ENCODE data around the gene SP2.

Gene SP2

DNA sequence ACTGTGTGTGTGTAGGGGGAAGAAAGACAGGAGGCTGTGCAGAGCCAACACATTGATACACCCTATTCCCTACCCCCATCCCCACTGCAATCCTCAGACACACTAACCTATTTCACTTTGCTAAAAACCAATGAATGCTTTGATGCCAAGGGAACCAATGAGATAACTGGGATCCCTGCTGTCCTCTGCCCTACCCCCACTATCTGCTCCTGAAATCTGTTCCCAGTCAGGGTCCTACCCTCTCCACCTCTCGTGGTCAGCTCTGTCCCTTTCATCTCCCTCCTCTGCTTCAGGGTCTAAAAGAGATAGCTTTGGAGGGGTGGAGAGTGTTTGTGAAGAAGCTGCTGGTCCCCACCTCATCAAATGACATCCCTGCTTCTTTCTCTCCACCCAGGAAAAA lies 26.0 kb upstream of the SP2 start:
- DNase-seq (ENCODE audit: low read depth), result no peak

DNA sequence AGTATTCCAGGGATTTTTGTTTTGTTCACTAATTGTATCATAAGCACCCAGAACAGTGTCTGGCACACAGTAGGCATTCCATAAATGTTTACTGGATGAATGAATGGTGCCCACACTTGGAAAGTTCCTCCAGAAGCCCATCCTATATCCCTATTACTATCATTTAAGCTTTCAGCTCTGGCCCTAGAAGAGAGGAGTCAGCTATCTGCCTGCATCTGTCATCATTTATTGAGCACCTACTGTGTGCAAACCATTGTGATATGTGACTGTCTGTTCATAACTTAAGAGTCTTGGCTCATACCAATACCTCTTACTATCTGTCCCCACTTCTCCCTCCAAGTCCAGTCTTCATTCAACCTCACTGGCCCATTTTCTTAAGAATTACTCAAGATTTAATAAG lies 25.0 kb upstream of the SP2 start:
- no peak for DNase-seq (ENCODE audit: low read depth)

DNA sequence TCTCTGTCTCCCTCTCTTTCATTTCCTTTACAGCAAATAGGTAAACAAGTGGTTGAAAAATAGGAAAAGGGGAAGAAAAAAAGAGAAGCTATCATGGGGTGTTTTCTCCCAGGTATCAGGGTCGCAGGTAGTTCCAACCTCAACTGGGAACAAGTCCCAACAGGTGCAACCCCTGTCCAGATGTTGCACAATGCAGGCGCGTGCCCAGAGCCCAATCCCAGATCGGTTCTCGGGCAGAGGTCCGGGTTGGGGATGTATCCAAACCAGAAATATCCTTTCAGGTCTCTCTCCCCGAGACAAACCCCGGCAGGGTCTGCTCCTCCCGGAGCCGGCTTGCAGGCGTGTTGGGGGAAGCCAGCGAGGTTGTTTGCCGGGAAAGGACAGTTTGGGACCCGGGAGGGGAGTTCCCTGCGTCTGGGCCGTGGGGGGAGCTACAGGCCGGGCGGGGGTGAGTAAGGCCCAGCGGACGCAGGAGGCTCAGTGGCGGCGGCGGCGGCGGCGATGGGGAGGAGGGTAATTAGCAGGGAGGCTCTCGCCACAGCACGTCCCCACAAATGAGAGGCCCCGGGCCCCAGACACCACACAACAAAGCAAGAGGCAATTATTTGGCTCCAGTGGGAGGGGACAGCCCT lies 23.9 kb upstream of the SP2 start:
- DNase-seq (ENCODE audit: low read depth), result no peak

DNA sequence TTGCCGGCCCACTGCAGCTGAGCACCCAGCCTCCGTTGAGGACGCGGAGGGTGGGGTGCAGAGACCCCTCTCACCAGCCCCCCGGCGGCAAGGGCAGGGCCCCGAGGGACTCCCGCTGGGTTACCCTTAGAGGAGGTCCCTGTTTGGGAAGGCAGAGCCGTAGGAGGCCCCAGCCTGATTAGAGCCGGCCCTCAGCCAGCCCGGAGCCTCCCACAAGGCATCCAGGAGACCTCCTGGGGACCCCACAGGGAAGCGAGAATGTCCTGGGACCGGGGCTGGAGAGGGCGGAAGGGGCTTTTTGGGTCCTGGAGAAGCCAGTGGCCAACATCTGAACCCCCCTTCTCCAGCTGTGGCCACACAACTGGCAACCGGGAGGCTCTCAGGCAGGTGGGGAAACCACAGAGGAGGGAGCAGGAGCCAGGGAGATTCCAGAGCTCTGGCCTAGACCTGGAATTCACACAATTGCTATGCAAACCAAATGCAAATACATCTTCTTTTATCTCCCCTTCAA lies 23.3 kb upstream of the SP2 start:
- no peak for DNase-seq (ENCODE audit: low read depth)

DNA sequence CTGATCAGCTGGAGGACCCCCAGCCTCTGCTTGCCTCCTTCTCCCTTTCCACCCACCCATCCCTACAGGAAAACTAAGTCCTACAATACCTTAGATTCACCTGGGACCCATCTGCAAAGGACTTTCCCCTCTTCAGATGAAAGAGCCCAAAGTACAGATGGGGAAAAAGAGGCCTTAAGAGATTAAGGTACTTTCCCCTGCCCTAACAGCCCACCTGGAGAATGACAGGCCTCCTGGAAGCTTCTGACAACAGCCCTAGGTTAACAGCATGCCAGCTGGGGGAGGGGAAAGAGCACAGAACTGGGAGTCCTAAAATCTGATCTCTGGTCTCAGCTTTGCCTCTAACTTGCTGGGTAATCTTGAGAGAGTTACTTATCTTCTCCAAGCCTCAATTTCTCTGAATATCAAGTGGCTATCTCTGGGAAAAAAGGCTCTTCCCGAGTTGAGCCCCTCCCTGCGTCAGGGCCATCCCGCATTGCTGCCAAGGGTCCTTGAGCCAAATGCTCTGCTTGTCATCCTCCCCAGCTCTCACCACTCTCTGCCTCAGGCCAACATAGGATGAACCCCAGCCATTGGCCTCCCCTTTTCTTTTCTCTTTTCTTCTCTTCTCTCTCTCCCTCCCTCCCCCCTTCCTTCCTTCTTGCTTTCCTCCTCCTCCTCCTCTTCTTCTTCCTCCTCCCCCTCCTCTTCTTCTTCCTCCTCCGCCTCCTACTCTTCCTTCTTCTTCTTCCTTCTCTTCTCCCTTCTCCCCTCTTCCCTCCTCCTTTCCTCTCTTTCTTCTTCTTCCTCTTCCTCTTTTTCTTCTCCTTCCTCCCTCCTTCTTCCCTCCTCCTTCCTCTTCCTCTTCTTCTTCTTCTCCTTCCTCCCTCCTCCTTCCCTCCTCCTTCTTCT lies 22.6 kb upstream of the SP2 start:
- DNase-seq (ENCODE audit: low read depth), result no peak

DNA sequence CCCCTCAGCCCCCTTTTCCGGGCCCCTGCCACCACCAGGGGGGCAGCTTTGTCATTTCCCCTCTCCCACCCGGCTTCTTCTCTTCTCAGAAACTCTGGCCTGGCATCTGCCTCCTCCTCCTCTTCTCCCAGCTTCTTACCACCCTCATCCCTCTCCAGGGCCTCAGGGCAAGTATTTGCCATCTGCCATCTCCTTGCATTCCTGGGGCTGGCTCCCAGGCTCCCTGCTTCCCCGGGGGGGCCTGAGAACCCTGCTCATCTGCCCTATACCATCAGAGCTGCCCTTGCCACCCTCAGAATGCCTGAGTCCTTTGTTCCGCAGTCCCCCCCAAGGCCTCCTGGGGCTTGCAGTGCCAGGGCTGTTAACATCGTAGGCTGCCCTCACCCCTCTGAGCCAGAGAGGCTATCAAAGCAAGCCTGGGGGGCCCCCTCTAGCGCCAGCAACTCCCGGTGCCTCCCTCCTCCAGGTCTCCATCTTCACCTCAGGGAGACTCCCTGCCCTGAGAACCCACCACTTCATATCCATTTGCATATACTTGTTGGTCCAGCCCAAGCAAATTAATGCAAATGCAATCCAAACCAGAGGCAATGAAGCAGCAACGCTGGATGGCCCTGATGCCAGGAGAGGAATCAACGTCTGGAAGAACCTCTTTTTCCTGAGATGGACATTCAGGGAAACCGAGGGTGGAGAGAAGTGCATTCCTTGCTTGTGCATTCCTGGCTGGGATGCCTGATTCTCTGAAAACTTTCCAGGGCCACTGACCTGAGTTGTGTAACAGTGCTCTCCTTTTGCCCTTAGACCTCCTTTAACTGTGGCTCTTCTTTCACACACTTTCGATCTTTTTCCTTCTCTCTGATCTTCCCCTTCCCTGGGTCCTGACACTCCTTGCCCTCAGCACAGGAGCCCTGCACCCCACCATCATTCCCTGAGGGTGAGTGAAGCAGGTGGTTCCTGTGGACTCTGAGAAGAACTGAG lies 20.7 kb upstream of the SP2 start:
- no peak for DNase-seq (ENCODE audit: low read depth)

DNA sequence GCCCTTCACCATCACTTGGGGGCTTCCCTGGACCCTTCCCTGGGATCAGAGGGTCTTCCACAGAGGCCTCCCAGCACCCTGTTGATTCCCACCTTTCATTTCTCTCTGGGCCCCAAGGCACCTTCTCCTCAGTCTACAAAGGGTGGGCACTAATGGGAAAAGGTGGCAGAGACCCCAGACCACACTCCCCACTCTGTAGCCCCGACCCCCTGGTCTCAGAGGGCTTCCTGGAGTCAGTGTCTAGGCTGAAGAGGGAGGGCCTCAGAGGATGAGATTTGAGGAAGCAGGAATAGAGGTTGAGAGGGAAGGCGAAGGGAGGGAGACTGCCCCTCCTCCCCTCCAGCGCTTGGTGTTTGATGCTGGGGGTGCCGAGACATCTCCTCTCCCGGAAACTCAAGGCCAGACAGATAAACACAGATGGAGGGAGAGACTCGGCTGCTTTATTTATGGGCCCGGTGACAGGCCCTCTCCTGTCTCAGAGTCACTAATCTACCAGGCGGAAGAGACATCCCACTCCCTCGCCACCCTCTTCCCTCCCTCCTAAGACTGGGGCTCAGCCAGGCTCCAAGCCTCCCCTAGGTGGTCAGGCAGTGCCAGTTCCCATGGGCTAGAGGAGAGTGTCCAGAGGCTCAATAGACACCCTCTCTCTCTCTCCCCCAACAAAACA lies 18.5 kb upstream of the SP2 start:
- no peak for DNase-seq (ENCODE audit: low read depth)

DNA sequence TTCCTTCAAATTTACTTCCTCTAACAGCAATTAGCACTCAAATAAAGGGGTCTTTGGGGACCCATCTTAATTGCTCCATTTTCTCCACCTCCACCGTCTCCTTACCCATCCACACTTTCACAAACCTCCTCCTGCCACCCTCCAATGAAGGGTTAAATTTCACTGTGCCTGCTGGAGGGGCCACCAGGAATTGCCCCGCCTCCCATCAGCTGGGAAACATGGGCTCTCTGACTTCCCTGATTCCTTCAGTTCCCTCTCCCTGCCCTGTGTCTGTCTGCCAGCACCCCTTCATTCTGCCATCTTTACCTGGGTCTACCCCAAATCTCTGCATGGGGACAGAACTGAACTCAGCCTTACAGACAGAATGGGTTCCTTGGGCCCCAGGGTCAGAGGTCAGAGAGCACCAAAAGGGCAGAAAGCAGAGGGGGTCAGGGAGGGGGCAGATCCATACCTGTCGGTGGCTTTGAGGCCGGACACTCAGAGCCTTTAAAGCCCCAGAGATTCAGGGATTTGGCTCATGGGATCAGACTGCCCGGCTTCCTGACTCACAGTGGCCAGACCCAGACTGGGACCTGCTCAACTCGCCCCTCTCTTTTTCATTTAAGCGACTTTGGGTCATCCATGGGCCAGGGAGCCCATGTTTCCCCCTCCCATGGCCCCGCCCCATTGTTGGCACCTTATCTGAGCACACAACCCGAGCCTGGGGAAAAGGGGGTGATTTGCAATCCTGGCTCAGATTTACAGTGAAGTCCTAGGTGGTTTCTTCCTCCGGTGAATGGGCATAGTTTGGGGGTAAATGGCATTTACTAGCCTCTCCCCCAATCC lies 17.6 kb upstream of the SP2 start:
- peak; percentile 53 for DNase-seq (ENCODE audit: low read depth)

DNA sequence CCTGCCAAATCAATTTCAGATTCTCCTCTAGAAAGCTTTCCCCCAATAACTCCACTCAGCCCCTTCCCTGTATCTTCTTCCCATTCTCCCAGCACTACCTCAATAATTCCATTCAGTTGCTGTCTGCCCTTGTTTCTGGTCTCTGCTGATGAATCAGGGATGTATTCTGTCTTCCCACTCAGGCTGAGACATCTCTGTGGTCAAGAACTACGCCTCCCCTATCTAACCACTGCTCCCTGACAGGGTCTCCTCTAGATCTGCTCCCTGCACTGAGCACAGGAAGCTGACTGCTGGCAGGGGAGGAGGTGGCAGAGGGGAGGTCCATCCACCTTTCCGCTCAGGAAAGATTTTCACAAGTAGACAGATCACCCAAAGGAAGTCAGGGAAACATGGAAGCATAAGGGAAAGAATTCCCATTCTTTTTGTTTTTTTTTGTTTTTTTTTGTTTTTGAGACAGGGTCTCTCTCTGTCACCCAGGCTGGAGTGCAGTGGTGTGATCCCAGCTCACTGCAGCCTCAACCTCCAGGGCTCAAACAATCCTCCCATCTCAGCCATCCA lies 16.9 kb upstream of the SP2 start:
- peak; percentile 88 for DNase-seq (ENCODE audit: low read depth)

DNA sequence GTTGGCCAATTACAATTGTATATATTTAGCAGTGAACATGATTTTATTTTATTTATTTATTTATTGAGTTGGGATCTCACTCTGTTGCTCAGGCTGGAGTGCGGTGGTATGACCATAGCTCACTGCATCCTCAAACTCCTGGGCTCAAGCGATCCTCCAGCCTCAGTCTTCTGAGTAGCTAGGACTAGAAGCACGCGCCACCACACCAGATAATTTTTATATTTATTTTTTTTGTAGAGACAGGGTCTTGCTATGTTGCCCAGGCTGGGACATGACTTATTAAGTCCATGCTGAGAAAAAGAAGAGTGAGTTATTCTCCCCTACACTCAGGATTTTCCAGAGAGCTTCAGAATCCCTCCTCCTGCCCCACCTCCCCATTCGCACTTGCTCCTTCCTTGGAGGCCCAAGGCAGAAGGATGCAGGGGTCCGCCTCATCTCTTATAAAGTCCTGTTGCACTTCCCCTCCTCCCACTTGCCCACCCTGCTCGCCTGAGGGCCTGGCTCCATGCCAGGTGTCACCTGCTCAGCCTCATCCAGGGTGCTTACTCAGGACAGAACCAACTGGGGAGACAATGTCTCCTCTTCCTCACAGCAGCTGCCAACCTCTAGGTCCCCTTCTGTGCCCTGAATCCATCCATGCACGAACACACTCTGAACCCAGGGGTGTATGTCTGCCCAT lies 16.1 kb upstream of the SP2 start:
- DNase-seq (ENCODE audit: low read depth), result no peak

DNA sequence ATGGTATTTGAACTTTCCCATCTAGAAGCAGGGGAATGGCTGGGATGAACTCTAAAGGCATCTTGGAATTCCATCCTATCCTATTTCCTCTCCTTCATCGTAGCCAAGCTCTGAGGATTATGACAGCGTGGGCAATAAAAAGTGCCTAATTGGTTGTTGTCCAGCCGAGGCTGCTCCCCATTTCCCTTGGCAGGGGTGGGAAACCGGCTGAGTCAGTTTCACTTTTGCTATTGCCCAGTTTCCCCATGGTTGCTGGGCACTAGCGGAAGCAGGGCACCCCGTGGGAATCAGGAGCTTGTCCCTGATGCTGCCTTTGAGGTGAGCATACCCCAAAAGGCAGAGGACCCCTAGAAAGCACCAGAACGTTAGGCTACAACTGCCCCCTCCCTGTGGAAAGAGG lies 13.8 kb upstream of the SP2 start:
- peak; percentile 51 for DNase-seq (ENCODE audit: low read depth)

DNA sequence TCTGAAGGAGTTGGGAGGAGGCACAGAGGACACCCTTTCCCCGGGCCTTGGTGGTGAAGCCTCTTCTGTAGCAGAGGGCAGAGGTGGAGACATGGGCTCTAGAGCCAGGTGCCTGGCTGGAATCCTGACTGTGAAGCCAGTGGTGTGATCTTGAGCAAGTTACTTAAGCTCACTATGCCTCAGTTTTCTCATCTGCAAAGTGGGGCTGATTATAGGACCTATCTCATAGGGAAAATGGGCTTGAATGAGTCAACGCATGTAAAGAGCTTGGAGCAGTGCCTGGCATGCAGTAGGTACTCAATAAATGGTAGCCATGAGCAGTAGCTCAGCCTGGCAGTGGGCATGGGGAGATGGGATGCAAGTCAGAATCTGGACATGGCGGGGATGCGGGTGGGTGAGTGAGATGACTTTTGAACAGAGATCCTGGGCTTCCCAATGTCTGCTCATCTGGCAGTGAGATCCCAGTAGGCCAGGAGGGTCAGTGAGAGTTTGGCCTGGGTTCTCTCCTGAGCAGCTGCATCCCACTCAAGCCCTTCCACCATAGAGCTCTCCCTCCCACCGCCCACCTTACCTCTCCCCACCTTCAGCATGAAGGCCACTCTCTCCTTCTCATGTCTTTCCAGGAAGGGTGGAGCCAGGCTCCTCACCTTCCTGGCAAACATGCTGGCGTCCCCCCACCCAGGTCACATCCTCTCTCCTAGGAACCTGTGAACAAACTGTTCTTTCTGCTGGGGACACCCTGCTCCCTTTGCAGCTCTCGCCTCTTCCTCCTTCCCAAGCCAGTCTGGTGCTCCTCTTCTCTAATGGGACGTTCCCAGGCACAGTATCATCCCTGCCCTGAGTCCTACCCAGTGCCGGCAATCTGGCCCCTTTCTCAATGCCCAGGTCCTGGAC lies 13.1 kb upstream of the SP2 start:
- no peak for DNase-seq (ENCODE audit: low read depth)

DNA sequence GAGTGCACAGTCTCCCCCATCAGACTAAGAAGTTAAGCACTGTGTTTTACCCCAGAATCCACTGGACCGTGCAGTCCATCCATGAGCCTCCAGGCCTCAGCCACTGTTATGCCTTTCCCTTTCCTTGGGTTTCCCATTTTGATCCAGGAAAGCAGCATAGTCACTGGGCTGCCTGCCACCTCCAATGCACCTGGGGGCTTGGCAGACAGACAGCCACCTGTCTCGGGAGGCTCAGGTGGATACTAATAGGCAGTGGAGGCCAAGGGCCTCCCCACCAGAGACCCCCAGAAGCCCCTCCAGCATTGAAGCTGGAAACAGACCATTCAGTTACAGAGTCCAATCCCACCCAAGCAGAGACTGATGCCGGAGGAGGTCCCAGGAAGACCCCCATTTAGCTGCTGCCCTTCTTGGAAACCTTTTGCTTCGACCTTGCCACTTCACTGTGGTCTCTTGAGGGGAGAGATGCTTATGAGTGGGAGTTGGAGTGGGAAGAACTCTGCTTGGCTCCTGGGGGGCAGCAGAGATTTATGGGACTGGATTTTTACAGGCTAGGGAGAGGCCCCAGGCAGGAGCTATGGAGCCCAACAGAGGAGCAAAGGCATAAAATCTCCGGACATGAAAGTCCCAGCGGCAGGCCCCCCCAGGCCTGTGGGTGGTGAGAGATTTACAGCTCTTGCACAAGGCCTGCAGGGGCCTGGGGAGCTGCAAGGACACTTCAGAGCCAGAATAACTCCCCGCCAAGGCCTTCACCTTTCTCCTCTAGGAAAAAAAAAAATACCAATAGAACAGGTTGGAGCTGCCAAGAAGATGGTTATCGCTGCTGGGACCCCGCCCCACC lies 12.2 kb upstream of the SP2 start:
- no peak for DNase-seq (ENCODE audit: low read depth)

DNA sequence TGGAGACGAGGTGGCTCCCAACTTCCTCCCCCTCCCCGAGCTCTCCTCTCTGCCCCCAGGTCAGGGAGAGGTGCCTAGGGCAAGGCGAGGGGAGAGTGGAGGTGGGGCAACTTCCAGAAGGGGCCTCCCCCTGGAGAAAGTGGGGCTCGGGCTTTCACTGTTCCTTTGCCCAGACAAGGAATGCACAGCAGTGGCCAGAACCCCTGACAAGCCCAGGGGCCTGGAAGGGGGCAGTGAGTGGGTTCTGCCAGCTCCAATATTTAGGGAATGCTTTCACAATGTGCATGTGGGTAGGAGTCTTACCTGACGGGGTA lies 11.7 kb upstream of the SP2 start:
- DNase-seq (ENCODE audit: low read depth), result no peak

DNA sequence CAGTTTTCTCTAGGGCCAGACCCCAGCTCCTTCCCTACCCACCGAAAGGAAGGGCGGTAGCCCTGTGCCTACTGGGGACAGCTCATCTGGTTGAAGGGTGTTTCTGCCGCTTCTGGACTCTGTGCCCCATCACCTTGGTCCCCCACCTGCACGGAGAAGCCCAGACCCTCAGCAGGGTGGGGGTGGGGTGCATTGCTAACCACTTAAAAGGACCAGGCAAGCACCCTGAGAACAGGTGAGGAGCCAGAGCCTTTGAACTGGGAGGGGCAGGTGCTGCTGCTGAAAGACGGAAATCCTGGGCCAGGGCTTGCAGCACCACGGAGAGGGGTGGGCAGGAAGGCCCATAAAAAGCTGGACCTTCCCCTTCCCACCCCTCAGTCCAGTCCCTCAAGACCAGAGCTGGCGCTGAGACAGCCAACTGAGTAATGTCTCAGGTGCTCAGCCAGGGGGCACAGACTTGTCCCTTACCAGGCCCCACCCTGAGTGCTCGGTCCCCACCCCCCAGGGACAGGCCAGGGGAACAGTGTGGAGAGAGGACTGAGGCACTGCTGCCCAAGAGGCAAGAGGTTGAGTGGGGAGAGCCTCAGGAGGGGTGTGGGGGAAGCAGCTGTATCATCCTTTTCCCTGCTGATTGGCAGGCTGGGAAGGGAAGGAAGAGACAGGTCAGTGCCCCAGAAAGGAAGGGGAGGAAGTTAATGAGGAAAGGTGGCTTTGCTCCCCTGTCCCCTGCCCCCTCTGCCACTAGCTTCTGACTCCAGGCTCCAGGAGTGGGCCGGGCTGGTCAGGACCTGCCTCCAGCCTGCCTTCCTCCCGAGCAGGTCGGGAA lies 10.9 kb upstream of the SP2 start:
- DNase-seq (ENCODE audit: low read depth), result no peak

DNA sequence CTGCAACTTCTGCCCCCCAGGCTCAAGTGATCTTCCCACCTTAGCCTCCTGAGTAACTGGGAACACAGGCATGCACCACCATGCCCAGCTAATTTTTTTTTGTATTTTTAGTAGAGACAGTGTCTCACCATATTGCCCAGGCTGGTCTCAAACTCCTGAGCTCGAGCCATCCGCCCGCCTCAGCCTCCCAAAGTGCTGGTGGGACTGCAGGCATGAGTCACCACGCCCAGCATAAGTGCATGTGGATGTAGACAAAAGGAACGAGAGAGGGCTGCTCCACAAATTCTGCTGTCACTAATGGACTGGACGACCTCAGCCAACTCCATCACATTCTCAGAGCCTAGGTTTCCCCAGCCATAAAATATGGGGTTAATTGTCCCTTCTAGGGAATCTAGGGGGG lies 7.7 kb upstream of the SP2 start:
- DNase-seq (ENCODE audit: low read depth), result peak; percentile 32

All from ELR (cell line).